HEK293T (cell line): ENCODE data around the gene GFRA1.

Source experiments
- BHLHE40 ChIP-seq: fragments of 450-650 bp; IDR thresholded peaks from 2 replicates; pipeline ENCODE4 v1.6.1; 2016; ENCODE audit warnings: mild to moderate bottlenecking, moderate library complexity, borderline replicate concordance
- ELF4 ChIP-seq: fragments of 450-650 bp; IDR thresholded peaks from 2 replicates; pipeline ENCODE4 v1.6.1; 2017; ENCODE audit warnings: antibody characterized with exemption
- FOXM1 ChIP-seq: fragments of 450-650 bp; IDR thresholded peaks from 2 replicates; pipeline ENCODE4 v1.6.1; 2017; ENCODE audit warnings: mild to moderate bottlenecking, borderline replicate concordance
- NFRKB ChIP-seq: fragments of 450-650 bp; IDR thresholded peaks from 2 replicates; pipeline ENCODE4 v1.6.1; 2016; ENCODE audit warnings: mild to moderate bottlenecking, moderate library complexity
- SP1 ChIP-seq: fragments of 450-650 bp; IDR thresholded peaks from 2 replicates; pipeline ENCODE4 v1.6.1; 2017

GRCh38 chr10:116146372-116147140, 126.5 kb downstream of the GFRA1 start:
- TF ChIP-seq SP1 (no peak), BHLHE40 (no peak), FOXM1 (no peak), NFRKB (no peak), ELF4 (no peak)
